ENCODE results near the gene TCF4. TPM values are rescaled to one million over a fixed set of nuclear protein-coding genes. Genes with fewer than 3 reads are reported as not detected.

The TCF4 gene
- total RNA-seq, 1 donor from 2014 or later: 199 TPM

DNA sequence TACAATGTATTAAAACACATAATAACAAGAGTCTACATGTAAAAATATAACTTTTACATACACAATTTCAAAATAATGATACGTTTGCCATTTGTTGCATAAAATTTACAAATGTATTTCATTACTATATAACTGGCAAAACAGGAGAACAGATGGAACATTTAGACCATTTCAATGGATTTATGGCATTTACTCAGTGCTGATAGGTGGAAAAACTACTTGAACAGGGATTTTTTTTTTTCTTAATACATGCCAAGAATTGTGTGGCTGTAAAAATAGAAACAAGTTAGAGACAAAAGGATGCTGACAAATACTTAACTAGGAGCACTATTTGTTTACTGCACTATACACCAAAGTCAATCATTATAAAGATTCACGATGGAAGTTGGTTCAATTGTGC, 361.9 kb downstream of the TCF4 start:
- peaks cover 2% of the 10 kb centered on the region for H3K27me3 Mint-ChIP-seq (ENCODE audit: unreplicated experiment)
- H3K4me3 Mint-ChIP-seq (ENCODE audit: unreplicated experiment): no peak overlapping the region
- no peak for DNase-seq
- peaks cover 7% of the 10 kb centered on the region for H3K9me3 Mint-ChIP-seq (ENCODE audit: unreplicated experiment)
- peaks cover 6% of the 10 kb centered on the region for H3K4me1 Mint-ChIP-seq (ENCODE audit: low read depth, unreplicated experiment)
- H3K36me3 Mint-ChIP-seq (ENCODE audit: unreplicated experiment): no peaks in the 10 kb centered on the region
- H3K27ac Mint-ChIP-seq (ENCODE audit: unreplicated experiment): no peak overlapping the region
- TF ChIP-seq, protein P1, sequence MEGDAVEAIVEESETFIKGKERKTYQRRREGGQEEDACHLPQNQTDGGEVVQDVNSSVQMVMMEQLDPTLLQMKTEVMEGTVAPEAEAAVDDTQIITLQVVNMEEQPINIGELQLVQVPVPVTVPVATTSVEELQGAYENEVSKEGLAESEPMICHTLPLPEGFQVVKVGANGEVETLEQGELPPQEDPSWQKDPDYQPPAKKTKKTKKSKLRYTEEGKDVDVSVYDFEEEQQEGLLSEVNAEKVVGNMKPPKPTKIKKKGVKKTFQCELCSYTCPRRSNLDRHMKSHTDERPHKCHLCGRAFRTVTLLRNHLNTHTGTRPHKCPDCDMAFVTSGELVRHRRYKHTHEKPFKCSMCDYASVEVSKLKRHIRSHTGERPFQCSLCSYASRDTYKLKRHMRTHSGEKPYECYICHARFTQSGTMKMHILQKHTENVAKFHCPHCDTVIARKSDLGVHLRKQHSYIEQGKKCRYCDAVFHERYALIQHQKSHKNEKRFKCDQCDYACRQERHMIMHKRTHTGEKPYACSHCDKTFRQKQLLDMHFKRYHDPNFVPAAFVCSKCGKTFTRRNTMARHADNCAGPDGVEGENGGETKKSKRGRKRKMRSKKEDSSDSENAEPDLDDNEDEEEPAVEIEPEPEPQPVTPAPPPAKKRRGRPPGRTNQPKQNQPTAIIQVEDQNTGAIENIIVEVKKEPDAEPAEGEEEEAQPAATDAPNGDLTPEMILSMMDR (IDR thresholded peaks at IDR 0.05; ENCODE audit: partially characterized antibody, unreplicated experiment): no peak

DNA sequence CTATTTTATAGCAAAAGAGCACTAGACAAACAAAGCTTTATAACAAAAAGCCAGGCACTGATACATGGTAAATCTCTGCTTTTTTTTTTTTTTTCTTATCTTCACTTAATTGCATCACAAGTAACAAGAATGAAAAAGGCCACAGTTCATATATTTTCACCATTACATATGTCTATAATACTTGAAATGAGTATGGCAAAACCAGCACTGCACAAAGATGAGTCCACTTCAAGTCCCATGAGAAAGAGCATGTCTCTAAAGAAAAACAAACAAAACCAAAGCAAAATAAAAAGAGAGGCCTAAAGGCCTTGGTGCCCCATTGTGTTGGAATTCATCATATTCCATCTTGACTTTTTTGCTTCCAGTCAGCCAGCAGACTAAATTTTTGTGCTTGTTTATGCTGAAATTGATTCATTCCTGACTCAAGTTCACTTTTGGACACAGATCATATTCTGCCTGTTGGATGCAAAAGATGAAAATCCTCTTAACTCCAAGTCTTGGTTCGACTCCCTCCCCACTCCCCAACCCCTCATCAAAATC, 363.8 kb downstream of the TCF4 start:
- H3K4me1 Mint-ChIP-seq (ENCODE audit: low read depth, unreplicated experiment): peaks cover 6% of the 10 kb centered on the region
- DNase-seq: no peak
- no peaks in the 10 kb centered on the region for H3K36me3 Mint-ChIP-seq (ENCODE audit: unreplicated experiment)
- H3K27ac Mint-ChIP-seq (ENCODE audit: unreplicated experiment): no peak overlapping the region
- H3K27me3 Mint-ChIP-seq (ENCODE audit: unreplicated experiment): peaks cover 2% of the 10 kb centered on the region
- TF ChIP-seq, protein P1 (IDR thresholded peaks at IDR 0.05; ENCODE audit: partially characterized antibody, unreplicated experiment): no peak
- H3K4me3 Mint-ChIP-seq (ENCODE audit: unreplicated experiment): no peak overlapping the region
- H3K9me3 Mint-ChIP-seq (ENCODE audit: unreplicated experiment): peaks cover 4% of the 10 kb centered on the region

DNA sequence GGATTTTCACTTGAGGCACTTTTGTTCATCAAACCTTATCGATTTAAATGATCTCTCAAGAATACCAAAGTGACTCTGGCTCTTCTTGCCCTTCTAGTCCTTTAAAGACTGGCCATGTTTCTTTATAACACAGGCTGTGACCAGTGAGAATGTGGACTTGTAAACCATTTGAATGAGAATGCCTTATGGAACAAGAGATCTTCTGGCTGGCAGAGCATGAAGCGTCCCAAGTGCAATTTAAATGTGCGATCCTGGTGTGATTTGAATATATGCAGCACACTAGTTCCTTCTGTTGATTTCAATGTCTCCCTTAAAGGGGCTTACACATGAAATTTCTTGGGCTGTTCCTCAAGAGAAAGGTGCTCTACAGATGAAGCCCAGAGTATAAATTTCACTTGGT, 366.4 kb downstream of the TCF4 start:
- DNase-seq: no peak
- no peaks in the 10 kb centered on the region for H3K36me3 Mint-ChIP-seq (ENCODE audit: unreplicated experiment)
- TF ChIP-seq, protein P1 (IDR thresholded peaks at IDR 0.05; ENCODE audit: partially characterized antibody, unreplicated experiment): no peak
- no peaks in the 10 kb centered on the region for H3K27me3 Mint-ChIP-seq (ENCODE audit: unreplicated experiment)
- H3K4me1 Mint-ChIP-seq (ENCODE audit: low read depth, unreplicated experiment): peaks cover 6% of the 10 kb centered on the region
- H3K9me3 Mint-ChIP-seq (ENCODE audit: unreplicated experiment): peaks cover 2% of the 10 kb centered on the region
- H3K4me3 Mint-ChIP-seq (ENCODE audit: unreplicated experiment): no peak overlapping the region
- H3K27ac Mint-ChIP-seq (ENCODE audit: unreplicated experiment): no peak overlapping the region

DNA sequence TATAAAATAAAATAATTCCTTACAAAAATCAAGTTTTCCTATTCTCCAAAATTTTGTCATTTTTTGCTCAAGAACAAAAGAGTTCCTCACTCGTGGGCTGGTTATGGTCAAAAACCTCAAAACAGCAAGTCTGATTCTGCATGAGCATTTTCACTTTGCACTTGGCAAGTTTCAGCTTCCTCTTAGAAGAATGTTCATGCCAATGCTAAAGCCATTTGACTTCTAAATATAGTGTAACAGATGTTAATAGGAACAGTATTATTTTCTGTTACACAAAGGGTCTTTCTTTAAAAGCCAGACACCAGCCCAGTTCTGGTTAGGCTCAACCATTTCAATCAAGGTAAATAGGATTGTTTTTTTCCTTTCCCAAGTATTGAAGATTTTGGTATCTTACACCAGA, 367.5 kb downstream of the TCF4 start:
- TF ChIP-seq, protein P1 (IDR thresholded peaks at IDR 0.05; ENCODE audit: partially characterized antibody, unreplicated experiment): no peak
- H3K27ac Mint-ChIP-seq (ENCODE audit: unreplicated experiment): no peak overlapping the region

DNA sequence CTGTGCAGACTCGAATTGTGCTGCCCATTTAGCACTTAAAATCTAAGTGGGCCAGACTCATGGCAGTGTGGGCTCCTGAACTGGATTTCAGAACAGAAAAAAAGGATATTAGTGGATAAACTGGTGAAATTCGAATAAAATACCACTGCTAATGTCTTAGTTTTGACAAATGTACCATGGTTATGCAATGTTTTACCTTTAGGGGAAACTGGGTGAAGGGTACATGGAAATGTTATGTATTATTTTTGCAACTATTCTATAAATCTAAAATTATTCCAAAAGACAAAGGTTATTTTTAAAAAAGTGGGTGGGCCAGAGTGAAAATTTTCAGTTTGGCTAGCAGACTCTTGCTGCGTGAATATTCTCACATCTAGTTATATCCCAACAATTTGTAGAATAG, 368.2 kb downstream of the TCF4 start:
- Mint-ChIP-seq H3K27me3 (ENCODE audit: unreplicated experiment) (no peaks in the 10 kb centered on the region), H3K9me3 (ENCODE audit: unreplicated experiment) (peaks cover 2% of the 10 kb centered on the region), H3K27ac (ENCODE audit: unreplicated experiment) (no peak overlapping the region), H3K4me1 (ENCODE audit: low read depth, unreplicated experiment) (peaks cover 4% of the 10 kb centered on the region), H3K36me3 (ENCODE audit: unreplicated experiment) (no peaks in the 10 kb centered on the region), H3K4me3 (ENCODE audit: unreplicated experiment) (no peak overlapping the region)
- no peak for DNase-seq
- TF ChIP-seq, protein P1 (IDR thresholded peaks at IDR 0.05; ENCODE audit: partially characterized antibody, unreplicated experiment): no peak

More for the DNA sequence above, 367.5 kb downstream of the TCF4 start:
- Mint-ChIP-seq H3K27me3 (ENCODE audit: unreplicated experiment) (no peaks in the 10 kb centered on the region), H3K36me3 (ENCODE audit: unreplicated experiment) (no peaks in the 10 kb centered on the region), H3K4me3 (ENCODE audit: unreplicated experiment) (no peak overlapping the region), H3K4me1 (ENCODE audit: low read depth, unreplicated experiment) (peaks cover 6% of the 10 kb centered on the region), H3K9me3 (ENCODE audit: unreplicated experiment) (peaks cover 2% of the 10 kb centered on the region)
- DNase-seq: no peak
